HepG2 (cell line): ENCODE results near the gene ADAMTS2. TPM values are rescaled to one million over a fixed set of nuclear protein-coding genes. Genes with fewer than 3 reads are reported as not detected.

Experiments
- ATAC-seq: fragments of 200-7000 bp; cut with Tn5 transposase; 3 replicates; pipeline ENCODE4 v1.9.1; 2020; ENCODE audit warnings: mild to moderate bottlenecking, moderate library complexity
- BruUV-seq: library from RNA; stranded (reverse); fragments of 400-500 nt; replicated peaks from 2 replicates; lab custom pipeline; 2021; lab: Mats Ljungman, UMichigan
- CTCF ChIA-PET: fragments of 300-600 bp; formaldehyde crosslinking; extraction: SDS; loops from one replicate; lab custom pipeline; 2021; ENCODE audit warnings: low total read pairs, inconsistent platforms, low intra/inter-chr PET ratio; lab: Yijun Ruan, JAX
- POLR2A ChIA-PET: fragments of 350-600 bp; sonication (Branson Sonifier 250); formaldehyde crosslinking; loops from one replicate; lab custom pipeline; 2020; ENCODE audit warnings: antibody characterized with exemption, inconsistent platforms; lab: Yijun Ruan, JAX
- DNase-seq: peaks from one replicate; pipeline ENCODE4 v3.0.0-alpha.2; 2015; ENCODE audit warnings: low spot score
- FAIRE-seq: peaks from 3 replicates; lab custom pipeline; 2011; peaks lifted over from hg19 to GRCh38; lab: Jason Lieb, UNC
- H2AFZ ChIP-seq: one replicate; pipeline ENCODE4 v1.6.1; 2011; ENCODE audit warnings: low read length, inconsistent platforms
- H3K27ac ChIP-seq: fragments of 300-600 bp; 3 replicates; pipeline ENCODE4 v1.8.0; 2011; ENCODE audit warnings: mixed run types, mild to moderate bottlenecking, mixed read lengths, low read length, inconsistent platforms; ENCODE audit not compliant: insufficient read depth; ENCODE audit errors: extremely low read length
- H3K27me3 ChIP-seq, 2 experiments: fragments of 200-600 bp in 1 of 2; 2 replicates in 1 of 2; 3 replicates in 1 of 2; pipeline versions ENCODE4 v1.6.0 to v1.8.0; 2011; ENCODE audit warnings: low read length in 2 of 2, mild to moderate bottlenecking in 2 of 2, moderate library complexity in 2 of 2, inconsistent platforms in 1 of 2; ENCODE audit not compliant: insufficient read depth in 2 of 2, control insufficient read depth in 1 of 2
- H3K36me3 ChIP-seq, 2 experiments: fragments of 200-600 bp in 1 of 2; replicated peaks in 1 of 2; 2 replicates in 1 of 2; 3 replicates in 1 of 2; pipeline versions ENCODE4 v1.5.1 to v1.8.0; 2011; ENCODE audit warnings: low read length in 2 of 2, inconsistent platforms in 1 of 2; ENCODE audit not compliant: insufficient read depth in 2 of 2, control insufficient read depth in 1 of 2
- H3K4me1 ChIP-seq: 2 replicates; pipeline ENCODE4 v1.5.1; 2012; ENCODE audit warnings: low read length, inconsistent platforms; ENCODE audit not compliant: insufficient read depth
- H3K4me2 ChIP-seq: 2 replicates; pipeline ENCODE4 v1.6.0; 2011; ENCODE audit warnings: low read depth, low read length, inconsistent platforms
- H3K4me3 ChIP-seq, 3 experiments: fragments of 200-600 bp in 1 of 3; sonication (generic), shearing (Covaris generic) in 1 of 3; replicated peaks in 1 of 3; 2 replicates each; pipeline ENCODE4 v1.5.1; 2011 to 2016; ENCODE audit warnings: low read length in 3 of 3, inconsistent platforms in 2 of 3, low read depth in 2 of 3, mild to moderate bottlenecking in 2 of 3, control low read depth in 1 of 3, mixed read lengths in 1 of 3; ENCODE audit not compliant: insufficient read depth in 1 of 3
- H3K79me2 ChIP-seq: one replicate; pipeline ENCODE4 v1.6.1; 2011; ENCODE audit warnings: low read length, inconsistent platforms; ENCODE audit not compliant: insufficient read depth
- H3K9ac ChIP-seq: 2 replicates; pipeline ENCODE4 v1.6.0; 2011; ENCODE audit warnings: mild to moderate bottlenecking, low read depth, low read length, inconsistent platforms; ENCODE audit not compliant: insufficient read depth
- H3K9me3 ChIP-seq: 2 replicates; pipeline ENCODE4 v1.5.1; 2012; ENCODE audit warnings: mild to moderate bottlenecking, low read length
- H4K20me1 ChIP-seq: 2 replicates; pipeline ENCODE4 v1.6.0; 2011; ENCODE audit warnings: inconsistent platforms, mild to moderate bottlenecking, low read length, moderate library complexity; ENCODE audit not compliant: insufficient read depth
- CHD2 ChIP-seq: IDR thresholded peaks from 2 replicates; pipeline ENCODE4 v1.6.1; 2011; ENCODE audit warnings: low read depth, low read length, improper control_type of control experiment
- PRPF4 ChIP-seq: fragments of 200-400 bp; formaldehyde crosslinking; IDR thresholded peaks from 2 replicates; pipeline ENCODE4 v1.6.1; 2016; ENCODE audit warnings: low read length, low read depth; ENCODE audit not compliant: poor library complexity, severe bottlenecking
- STAG1 ChIP-seq: sonication (generic); formaldehyde crosslinking; IDR thresholded peaks from 2 replicates; pipeline ENCODE4 v1.4.0; 2020; ENCODE audit warnings: missing genetic modification reagents
- ZNF333 ChIP-seq: sonication (generic); formaldehyde crosslinking; IDR thresholded peaks from 2 replicates; pipeline ENCODE4 v1.4.0; 2020; ENCODE audit warnings: mild to moderate bottlenecking, missing genetic modification reagents, borderline replicate concordance
- ZNF605 ChIP-seq: sonication (generic); formaldehyde crosslinking; IDR thresholded peaks from 2 replicates; pipeline ENCODE4 v1.8.0; 2022; ENCODE audit warnings: mild to moderate bottlenecking, missing genetic modification reagents
- ZNF891 ChIP-seq: sonication (generic); formaldehyde crosslinking; IDR thresholded peaks from 2 replicates; pipeline ENCODE4 v1.5.0; 2020; ENCODE audit warnings: mild to moderate bottlenecking, missing genetic modification reagents
- WGBS: methylation state at CpG from one replicate; pipeline ENCODE4 v1.1.6; 2017; ENCODE audit warnings: low lambda C conversion rate; 5-methylcytosine and 5-hydroxymethylcytosine counted together
- in situ Hi-C: cut with HindIII; loops from 2 replicates; pipeline ENCODE4 v1.10.0; 2017; ENCODE audit warnings: low pct_unique_long_range_greater_than_20kb; ENCODE audit not compliant: extremely low pct_ligation_motif_present
- intact Hi-C: fragments of 100-400 bp; cut with micrococcal nuclease; formaldehyde crosslinking; loops from one replicate; pipeline ENCODE4 v1.10.0; 2022; ENCODE audit not compliant: unreplicated experiment
- polyA plus RNA-seq, 8 experiments: library from polyadenylated mRNA; depleted of rRNA in 3 of 8; stranded (reverse) in 7 of 8; unstranded in 1 of 8; fragments of >200 nt; fragmentation: Illumina TruSeq in 4 of 8; extraction: Trizol in 4 of 8; gene quantifications; 2 replicates each; pipeline versions ENCODE4 v1.2.1 to v1.2.3, GENCODE V29; 2011 to 2016; ENCODE audit warnings: low read depth in 4 of 8, missing spikeins in 1 of 8, mixed read lengths in 1 of 8; ENCODE audit not compliant: insufficient read depth in 1 of 8
- total RNA-seq, 5 experiments: library from RNA; depleted of rRNA; stranded (reverse); fragments of >200 nt; fragmentation: Illumina TruSeq; extraction: Trizol; gene quantifications; 2 replicates each; pipeline ENCODE4 v1.2.3, GENCODE V29; 2016; ENCODE audit warnings: low read depth in 1 of 5
- TF ChIP-seq, protein P1 (sequence below): sonication (generic); formaldehyde crosslinking; IDR thresholded peaks from 2 replicates; pipeline ENCODE4 v1.5.0; 2020; ENCODE audit warnings: mild to moderate bottlenecking, missing genetic modification reagents, moderate library complexity

Gene ADAMTS2
- total and polyA plus RNA-seq, 2 of the 13 experiments (the other 11 are each of a cell fraction or from before 2014, with no cell fraction given), result 0.24 to 3.5 TPM

DNA sequence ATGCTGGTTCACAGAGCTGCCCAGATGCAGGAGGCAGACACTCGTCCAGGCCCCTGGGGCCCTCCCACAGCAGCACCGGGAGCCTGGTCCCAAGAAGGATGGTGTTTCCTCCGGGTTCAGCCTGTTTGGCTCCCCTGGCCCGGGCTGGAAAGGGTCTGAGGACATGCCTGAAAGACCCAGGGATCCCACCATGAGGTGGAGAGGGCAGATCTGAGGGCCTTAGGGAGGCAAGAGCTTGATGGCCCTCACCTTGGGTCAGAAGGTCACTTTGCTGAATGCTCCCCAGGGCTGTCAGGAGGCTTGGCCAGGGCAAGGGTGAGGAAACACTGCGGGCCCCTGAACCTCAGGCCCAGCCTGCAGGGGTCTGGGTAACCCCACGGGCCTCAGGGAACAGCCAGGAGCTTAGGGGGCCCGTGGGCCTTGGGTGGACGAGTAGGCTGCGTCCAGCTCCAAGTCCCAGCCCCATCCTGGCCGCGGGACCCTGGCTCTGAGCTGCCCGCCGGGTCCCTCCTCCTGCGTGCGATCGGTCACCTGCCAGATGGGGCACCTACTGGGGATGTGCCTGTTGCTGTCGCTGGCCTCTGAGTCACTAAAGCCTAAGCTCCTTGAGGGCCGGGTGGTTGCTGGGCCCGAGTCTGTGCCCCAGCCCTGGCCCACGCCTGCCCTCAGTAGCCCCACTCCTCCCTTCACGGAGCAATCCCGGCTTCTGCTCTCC lies 178.9 kb downstream of the ADAMTS2 start:
- BruUV-seq, result no TSS peak

DNA sequence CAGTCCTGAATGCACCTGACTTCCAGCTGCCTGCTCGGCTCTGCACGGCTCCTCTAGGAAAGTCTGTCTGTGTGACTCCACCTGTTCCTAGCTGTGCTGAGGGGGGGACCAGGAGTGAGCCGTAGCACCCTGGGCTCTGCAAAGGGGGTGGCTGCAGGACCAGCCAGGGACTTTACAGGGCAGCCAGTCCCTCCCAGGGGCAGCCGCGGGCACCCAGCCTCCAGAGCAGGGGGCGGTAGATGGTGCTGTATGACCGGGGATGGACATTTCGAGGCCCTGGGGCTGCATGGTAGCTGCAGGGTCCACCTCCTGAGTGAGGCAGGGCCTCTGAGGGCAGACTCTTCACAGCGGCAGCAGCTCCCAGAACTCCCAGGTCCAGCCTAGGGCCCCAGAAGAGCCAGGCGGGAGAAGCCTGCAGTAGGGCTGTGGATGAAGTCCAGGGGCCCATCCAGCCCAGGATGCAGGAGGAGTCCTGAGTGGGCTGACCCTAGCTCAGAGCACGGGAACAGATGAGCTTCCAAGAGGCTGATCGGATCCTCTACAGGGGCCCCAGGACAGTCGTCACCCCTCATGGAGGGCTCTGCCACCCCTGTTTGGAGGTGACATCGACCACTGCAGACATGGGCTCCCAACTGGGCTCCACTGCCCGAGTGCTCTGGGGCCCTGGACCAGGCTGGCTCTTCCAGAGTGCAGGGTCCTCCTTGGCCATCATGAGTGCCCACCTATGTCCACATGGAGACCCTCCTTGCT lies 179.7 kb downstream of the ADAMTS2 start:
- H3K36me3 ChIP-seq, result no peaks in the 10 kb centered on the region
- BruUV-seq, result no TSS peak
- H3K27me3 ChIP-seq, result peaks cover 3 to 14% of the 10 kb centered on the region in 2 experiments; a peak in 3 of 5 replicates
- no peaks in the 10 kb centered on the region for H3K79me2 ChIP-seq
- no peak overlapping the region for H3K9ac ChIP-seq
- in situ Hi-C loops (loop anchor here (5.0 kb wide), 2 partner anchors 97 to 332 kb away; no protein-coding TSS in a partner anchor), intact Hi-C loops (loop anchor here (10.0 kb wide), 1 partner anchor 99 kb away; no protein-coding TSS in a partner anchor)
- CTCF ChIA-PET, result interaction anchor here (1.1 to 1.2 kb wide), 2 partner anchors 109 to 328 kb away, joined by 3 to 4 read pairs; no protein-coding TSS in a partner anchor
- WGBS, result 0% methylated on average over 2 of the region's 15 CpGs
- H2AFZ ChIP-seq, result no peak overlapping the region
- ATAC-seq (peak; percentile 71), FAIRE-seq (no peak), DNase-seq (no peak)
- no peaks in the 10 kb centered on the region; the same call in none of the 2 replicates for H3K9me3 ChIP-seq
- no peak overlapping the region for H3K4me2 ChIP-seq
- POLR2A ChIA-PET, result no interaction called here
- H3K4me1 ChIP-seq, result no peaks in the 10 kb centered on the region
- TF ChIP-seq, protein P1, sequence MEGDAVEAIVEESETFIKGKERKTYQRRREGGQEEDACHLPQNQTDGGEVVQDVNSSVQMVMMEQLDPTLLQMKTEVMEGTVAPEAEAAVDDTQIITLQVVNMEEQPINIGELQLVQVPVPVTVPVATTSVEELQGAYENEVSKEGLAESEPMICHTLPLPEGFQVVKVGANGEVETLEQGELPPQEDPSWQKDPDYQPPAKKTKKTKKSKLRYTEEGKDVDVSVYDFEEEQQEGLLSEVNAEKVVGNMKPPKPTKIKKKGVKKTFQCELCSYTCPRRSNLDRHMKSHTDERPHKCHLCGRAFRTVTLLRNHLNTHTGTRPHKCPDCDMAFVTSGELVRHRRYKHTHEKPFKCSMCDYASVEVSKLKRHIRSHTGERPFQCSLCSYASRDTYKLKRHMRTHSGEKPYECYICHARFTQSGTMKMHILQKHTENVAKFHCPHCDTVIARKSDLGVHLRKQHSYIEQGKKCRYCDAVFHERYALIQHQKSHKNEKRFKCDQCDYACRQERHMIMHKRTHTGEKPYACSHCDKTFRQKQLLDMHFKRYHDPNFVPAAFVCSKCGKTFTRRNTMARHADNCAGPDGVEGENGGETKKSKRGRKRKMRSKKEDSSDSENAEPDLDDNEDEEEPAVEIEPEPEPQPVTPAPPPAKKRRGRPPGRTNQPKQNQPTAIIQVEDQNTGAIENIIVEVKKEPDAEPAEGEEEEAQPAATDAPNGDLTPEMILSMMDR, result peak; percentile 73
- TF ChIP-seq ZNF891 (no peak), ZNF333 (CRISPR knock-in tag) (0 out of 2 replicates have a peak, but pooled peaks have one; percentile 35), STAG1 (CRISPR knock-in tag) (peak; percentile 70), CHD2 (no peak), ZNF605 (no peak)
- no peaks in the 10 kb centered on the region for H4K20me1 ChIP-seq
- no peak overlapping the region for H3K4me3 ChIP-seq
- no peak overlapping the region for H3K27ac ChIP-seq

More for the DNA sequence above, 178.9 kb downstream of the ADAMTS2 start:
- no peak overlapping the region for H2AFZ ChIP-seq
- FAIRE-seq, result no peak
- H3K9me3 ChIP-seq, result no peaks in the 10 kb centered on the region; the same call in none of the 2 replicates
- H3K4me1 ChIP-seq, result no peaks in the 10 kb centered on the region
- TF ChIP-seq PRPF4 (no peak), ZNF333 (CRISPR knock-in tag) (0 out of 2 replicates have a peak, but pooled peaks have one; percentile 2)
- TF ChIP-seq, all 625 proteins: peak for 1
- Histone ChIP-seq H4K20me1 (no peaks in the 10 kb centered on the region), H3K27ac (no peak overlapping the region), H3K4me3 (no peak overlapping the region), H3K4me2 (no peak overlapping the region), H3K27me3 (peaks cover 3 to 12% of the 10 kb centered on the region in 2 experiments; a peak in 3 of 5 replicates), H3K79me2 (no peaks in the 10 kb centered on the region), H3K9ac (no peak overlapping the region), H3K36me3 (no peaks in the 10 kb centered on the region)
- ATAC-seq (peak; percentile 6; the same call in 2 of the 3 replicates), DNase-seq (no peak)
- intact Hi-C loops, result loop anchor here (10.0 kb wide), 1 partner anchor 98 kb away; no protein-coding TSS in a partner anchor
- WGBS, result 54% methylated on average over 6 of the region's 22 CpGs
- in situ Hi-C loops, result loop anchor here (5.0 kb wide), 2 partner anchors 96 to 331 kb away; no protein-coding TSS in a partner anchor
- ChIA-PET CTCF (interaction anchor here (0.9 to 1.9 kb wide), 5 partner anchors 95 to 328 kb away, joined by 3 to 28 read pairs (median 4); no protein-coding TSS in a partner anchor), POLR2A (no interaction called here)
